GM12865 (cell line): Measurements from ENCODE around the gene C1orf167.
"Not testable (repeated sequence)": the region's sequence is repeated elsewhere in the genome, so short reads cannot be mapped to it uniquely, and the experiment has no call there.

ENCODE experiments used
- DNase-seq: peaks from one replicate; pipeline ENCODE4 v3.0.0; 2010; ENCODE audit warnings: low read depth
- H3K4me3 ChIP-seq: 2 replicates; pipeline ENCODE4 v1.5.1; 2011; ENCODE audit warnings: mild to moderate bottlenecking, low read depth, low read length, control low read depth
- CTCF ChIP-seq: IDR thresholded peaks from 2 replicates; pipeline ENCODE4 v1.5.1; 2011; ENCODE audit warnings: low read length, control low read depth, low read depth, inconsistent platforms; ENCODE audit not compliant: insufficient read depth; ENCODE audit errors: missing control alignments

The C1orf167 gene

GRCh38 chr1:11802616-11802972 is 40.6 kb downstream of the C1orf167 start:
- TF ChIP-seq CTCF = no peak
- H3K4me3 ChIP-seq = peak overlapping the region; percentile 53; the same call in 1 of the 2 replicates
- no peak for DNase-seq

GRCh38 chr1:11802973-11803885 is 41.2 kb downstream of the C1orf167 start:
- TF ChIP-seq CTCF = no peak
- H3K4me3 ChIP-seq = peak overlapping the region; percentile 53
- DNase-seq = peak; percentile 64

GRCh38 chr1:11803924-11804665 is 42.1 kb downstream of the C1orf167 start:
- H3K4me3 ChIP-seq = peak overlapping the region; percentile 94; the same call in 1 of the 2 replicates
- DNase-seq = not testable (repeated sequence)

GRCh38 chr1:11804666-11805421 is 42.9 kb downstream of the C1orf167 start:
- no peak for TF ChIP-seq CTCF
- peak overlapping the region; percentile 94 for H3K4me3 ChIP-seq
- peak; percentile 31 for DNase-seq

- no peak for TF ChIP-seq CTCF
- DNase-seq = peak; percentile 99
- H3K4me3 ChIP-seq = peak within 1 kb of the TSS; percentile 94
These were observed 43.7 kb downstream of the C1orf167 start, which contains the start of the genes CLCN6 and MTHFR for GRCh38 chr1:11805422-11806306. Gene CLCN6 (plus strand): TSS chr1:11806191. CDS start chr1:11806263, 72 bp downstream. Gene MTHFR (minus strand): TSS chr1:11805964. CDS start chr1:11803116, 2,848 bp downstream.

GRCh38 chr1:11806307-11806936 is 44.4 kb downstream of the C1orf167 start:
- DNase-seq = peak; percentile 25
- H3K4me3 ChIP-seq = peak overlapping the region; percentile 71
- TF ChIP-seq CTCF = no peak
